HG03460 (cell line): Measurements from ENCODE around the gene POGZ.
"Not testable (repeated sequence)": the region's sequence is repeated elsewhere in the genome, so short reads cannot be mapped to it uniquely, and the experiment has no call there.

Experiments used
- ATAC-seq: cut with Tn5 transposase; IDR thresholded peaks from one replicate; pipeline ENCODE4 v1.9.1; 2021; ENCODE audit not compliant: unreplicated experiment

The POGZ gene

DNA sequence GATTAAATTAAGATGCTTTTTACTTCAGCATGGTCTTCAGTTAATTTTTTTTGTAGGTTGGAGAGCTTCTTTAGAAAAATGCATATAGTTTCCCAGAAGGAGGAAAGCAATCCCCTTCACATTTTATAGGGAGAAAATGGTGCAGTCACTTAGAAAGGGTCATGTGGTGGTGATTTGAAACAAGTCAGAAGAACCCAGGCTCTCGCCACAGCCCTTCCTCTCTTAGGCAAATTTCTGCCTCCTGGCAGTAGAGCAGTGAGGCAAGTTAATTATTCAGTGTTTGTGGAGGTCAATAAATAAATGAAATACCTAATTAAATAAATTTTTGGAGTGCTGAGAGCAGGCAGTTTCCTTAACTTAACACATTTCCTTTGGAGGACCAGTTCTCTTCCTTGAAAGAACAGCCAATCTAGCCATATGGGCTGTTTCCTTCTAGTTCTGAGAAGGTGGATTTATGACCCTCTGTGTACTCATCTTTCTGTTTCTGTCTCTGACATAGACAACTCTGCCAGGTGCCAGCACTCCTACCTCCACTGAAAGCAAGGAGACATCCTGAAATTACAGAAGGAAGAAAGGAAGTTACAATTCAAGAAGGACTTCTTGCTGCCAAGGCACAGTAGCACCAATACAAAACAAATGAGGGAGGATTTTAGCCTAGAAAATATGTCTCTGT lies 19.0 kb upstream of the POGZ start:
- no peak for ATAC-seq

DNA sequence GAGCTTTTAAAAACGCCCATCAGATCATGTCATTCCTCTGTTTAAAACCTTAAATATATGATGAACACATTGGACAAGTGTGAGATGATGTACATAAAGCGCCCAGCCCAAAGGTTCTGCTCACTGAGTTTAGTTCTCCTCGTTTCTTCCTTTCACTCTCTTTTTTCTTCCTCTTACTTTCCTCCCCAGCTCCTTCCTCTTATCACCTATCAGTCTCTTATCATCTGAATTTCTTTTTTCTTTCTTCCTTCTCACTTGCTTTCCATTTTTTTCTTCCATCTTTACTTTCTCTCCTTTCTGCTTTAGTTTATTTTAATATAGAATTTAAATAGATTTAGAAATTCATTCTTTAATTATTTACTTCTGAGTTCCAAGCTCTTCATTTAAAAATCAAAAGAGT lies 17.8 kb upstream of the POGZ start:
- ATAC-seq = no peak

GRCh38 chr1:151476083-151476482 lies 16.8 kb upstream of the POGZ start:
- no peak for ATAC-seq

- peak; percentile 87 for ATAC-seq
Measured at GRCh38 chr1:151475175-151475574, 15.9 kb upstream of the POGZ start.

DNA sequence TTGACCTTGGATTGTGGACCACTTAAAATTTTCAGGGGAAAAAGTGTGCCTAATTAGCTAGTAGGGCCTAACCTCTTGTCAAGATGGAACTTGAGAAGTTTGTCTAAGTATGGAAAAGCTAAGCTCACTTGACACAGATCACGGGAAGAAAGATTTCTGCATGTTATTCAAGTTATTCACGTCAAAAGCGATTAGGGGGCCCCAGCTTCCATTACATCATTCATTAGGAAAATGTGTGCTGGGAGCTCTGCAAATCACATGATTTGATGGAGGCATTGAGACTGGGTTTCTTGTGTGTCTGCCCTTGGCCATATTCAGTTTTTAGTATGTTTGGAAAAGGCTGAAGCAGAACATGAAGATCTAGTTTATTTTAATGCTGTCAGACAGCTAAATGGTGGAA lies 15.5 kb upstream of the POGZ start:
- no peak for ATAC-seq

- no peak for ATAC-seq
Measured at GRCh38 chr1:151472856-151473731, 13.8 kb upstream of the POGZ start.

DNA sequence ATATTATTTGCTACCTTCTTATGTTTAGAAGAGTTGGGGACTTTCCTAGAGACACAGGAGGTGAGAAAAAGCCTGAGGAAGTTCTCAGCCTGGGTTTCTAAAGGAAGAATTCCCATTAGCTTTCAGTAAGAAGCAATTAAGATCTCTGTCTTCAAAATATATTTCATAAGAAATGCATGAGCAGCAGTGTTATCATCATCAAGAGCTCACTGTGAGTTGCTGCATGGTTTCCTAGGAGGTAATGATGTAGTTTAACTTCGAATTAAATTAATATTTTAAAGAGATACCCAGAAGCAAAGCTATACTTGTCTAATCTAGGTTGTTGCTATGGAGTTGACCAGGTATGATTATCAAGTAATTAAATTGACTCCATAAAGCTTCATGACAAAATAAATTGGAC lies 5.7 kb upstream of the POGZ start:
- no peak for ATAC-seq

DNA sequence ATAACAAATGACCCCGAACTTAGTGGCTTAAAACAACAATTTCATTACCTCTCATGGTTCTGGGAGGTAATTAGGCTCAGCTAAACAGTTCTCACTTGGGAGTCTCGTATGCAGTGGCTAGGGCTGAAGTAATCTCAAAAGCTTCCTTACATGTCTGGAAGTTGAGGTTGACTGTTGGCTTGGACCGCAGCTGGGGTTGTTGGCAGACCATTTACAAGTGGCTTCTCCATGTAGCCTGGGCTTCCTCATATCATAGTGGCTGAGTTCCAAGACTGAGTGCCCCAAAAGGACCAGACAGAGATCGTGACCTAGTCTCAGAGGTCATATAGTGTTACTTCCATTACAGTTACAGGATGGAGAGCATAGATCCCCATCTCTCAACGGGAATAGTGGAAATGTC lies 2.4 kb upstream of the POGZ start:
- ATAC-seq = no peak

- ATAC-seq = peak; percentile 24
Measured at GRCh38 chr1:151458802-151459330, 428 bp downstream of the POGZ start.

DNA sequence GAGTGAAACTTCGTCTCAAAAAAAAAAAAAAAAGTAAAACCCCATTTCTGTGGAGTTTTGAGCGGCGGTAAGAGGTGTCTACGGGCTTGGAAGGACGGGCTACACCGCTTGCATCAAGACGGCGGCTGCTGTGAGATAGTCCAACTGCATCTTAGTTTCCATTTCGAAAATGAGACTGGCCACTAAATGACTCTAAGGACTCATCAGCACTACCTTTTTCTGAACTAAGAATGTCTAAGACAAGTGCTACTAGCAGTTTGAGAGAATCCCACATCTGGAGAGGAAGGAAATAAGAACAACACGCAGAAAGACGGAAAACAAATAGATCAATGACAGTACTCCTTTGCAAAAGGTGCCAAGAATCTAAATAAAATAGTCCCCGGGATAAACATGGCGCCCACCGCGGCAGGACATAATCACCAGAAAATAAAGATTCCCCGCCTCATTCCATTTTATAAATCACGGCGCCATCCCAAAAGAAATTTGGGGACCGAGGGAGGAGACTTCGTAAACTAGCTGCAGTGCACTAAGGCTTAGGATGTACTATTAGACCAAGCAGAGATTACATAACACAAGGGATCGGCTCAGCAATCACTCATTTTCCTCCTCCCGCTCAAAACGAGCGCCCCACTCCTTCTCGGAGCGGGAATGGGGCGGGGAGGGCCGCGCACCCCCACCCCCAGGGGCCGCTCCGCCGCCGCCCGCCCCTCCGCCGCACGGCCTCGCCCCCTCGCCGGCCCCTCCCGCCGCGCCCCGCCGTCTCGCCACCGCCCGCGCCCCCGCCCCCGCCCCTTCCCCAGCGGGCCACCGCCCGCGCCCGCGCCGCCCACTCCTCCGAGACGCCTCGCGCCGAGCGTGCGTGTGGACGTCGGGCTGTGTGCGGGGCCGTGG lies 1.1 kb downstream of the POGZ start:
- ATAC-seq = peak; percentile 26

DNA sequence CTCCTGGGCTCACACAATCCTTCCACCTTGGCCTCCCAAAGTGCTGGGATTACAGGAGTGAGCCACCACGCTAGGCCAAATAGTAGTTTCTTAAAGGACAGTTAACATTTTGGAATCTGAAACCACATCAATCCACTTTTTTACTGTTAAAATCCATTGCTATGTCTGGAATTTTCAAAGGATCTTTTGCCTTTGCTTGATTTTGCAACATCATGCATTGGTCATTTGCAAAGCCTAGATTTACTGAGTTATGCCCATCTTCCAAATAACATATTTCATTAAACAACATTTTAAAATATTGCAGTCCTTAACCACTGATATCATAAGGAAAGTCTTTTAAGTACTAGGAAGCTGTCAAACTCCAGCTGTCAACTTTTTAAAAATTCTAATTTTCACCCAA lies 3.3 kb downstream of the POGZ start:
- no peak for ATAC-seq

- no peak for ATAC-seq
Measured at GRCh38 chr1:151455231-151455630, 4.1 kb downstream of the POGZ start.

- no peak for ATAC-seq
Measured at GRCh38 chr1:151447696-151448095, 11.6 kb downstream of the POGZ start.

- no peak for ATAC-seq
Measured at GRCh38 chr1:151444783-151445177, 14.5 kb downstream of the POGZ start.

DNA sequence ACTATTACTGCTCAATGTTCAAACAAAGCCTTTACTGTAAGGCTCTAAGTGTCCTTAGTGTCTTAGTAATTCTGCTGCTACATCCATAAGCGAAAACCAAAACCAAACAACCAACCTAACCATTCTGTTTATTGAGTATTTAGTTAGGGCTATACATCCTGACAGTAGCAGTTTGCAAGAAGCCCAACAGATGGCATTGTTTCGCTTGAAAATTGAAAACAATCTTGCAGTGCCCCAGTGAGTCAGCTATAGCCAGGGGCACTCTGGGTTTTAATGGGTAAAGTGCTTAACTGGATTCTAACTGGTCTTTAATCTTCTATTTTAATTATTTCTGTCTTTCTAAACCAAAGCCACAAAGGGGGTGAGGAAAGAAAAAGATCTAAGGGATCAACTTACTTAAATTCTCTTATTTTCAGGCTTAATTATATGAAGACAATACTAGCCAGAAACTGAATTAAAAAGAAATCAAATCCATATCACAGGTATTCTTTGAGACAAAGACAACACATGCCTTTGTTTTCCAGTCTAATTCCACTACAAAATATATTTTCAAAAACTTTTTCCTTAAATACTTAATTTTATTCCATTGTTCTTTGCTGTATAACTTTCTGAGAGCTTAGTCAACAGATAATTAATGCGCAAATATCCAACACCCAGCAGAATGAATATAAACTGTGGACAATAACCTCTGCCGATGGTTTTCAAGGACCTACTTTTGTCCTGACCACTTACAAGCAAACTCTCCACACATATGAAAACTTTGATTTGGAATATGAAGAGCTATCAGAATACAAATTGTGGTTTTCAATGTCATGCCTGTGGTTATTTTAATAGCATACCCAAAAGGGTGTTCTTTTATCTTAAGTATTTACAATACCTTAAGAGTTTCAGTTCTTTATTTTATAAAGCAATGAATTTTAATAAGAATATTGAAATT lies 15.2 kb downstream of the POGZ start:
- ATAC-seq = peak; percentile 73

- not testable (repeated sequence) for ATAC-seq
Measured at GRCh38 chr1:151437396-151437795, 21.9 kb downstream of the POGZ start.

DNA sequence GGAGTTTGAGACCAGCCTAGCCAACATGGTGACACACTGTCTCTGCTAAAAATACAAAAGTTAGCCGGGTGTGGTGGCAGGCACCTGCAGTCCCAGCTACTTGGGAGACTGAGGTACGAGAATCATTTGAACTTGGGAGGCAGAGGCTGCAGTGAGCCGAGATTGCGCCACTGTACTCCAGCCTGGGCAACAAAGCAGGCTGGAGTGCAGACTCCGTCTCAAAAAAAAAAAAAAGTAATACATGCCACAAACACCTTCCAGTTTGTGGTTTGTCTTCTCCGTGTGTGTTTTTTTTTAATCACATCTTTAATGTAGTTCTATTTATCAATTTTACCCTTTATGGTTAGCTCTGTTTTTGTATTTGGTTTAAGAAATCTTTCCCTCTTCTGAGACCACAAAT lies 22.3 kb downstream of the POGZ start:
- no peak for ATAC-seq

DNA sequence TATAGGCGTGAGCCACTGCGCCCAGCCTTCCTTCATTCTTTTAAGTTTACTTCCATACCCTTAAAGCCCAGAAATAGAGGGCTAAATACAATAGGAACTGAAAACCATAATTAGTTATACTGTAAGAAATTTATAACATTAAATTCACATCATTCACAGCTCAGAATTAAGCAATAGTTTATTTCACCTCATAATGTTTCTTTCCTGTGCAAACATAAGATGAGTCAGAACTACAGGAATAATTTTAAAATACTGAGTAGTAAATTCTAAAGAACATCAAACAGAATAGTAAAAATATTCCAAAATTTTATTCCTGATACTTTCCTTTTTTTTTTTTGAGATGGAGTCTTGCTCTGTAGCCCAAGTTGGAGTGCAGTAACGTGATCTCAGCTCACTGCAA lies 24.1 kb downstream of the POGZ start:
- no peak for ATAC-seq

GRCh38 chr1:151433827-151434226 lies 25.5 kb downstream of the POGZ start:
- not testable (repeated sequence) for ATAC-seq

- no peak for ATAC-seq
Measured at GRCh38 chr1:151428068-151428467, 31.2 kb downstream of the POGZ start.
